SK-N-SH (cell line): ENCODE data around the gene CTRB1. TPM values are rescaled to one million over a fixed set of nuclear protein-coding genes. Genes with fewer than 3 reads are reported as not detected.
"Not testable (repeated sequence)": the region's sequence is repeated elsewhere in the genome, so short reads cannot be mapped to it uniquely, and the experiment has no call there.

Experiments used
- CTCF ChIA-PET: fragments of 300-600, 350-600 bp; formaldehyde crosslinking; extraction: SDS; loops from one replicate; lab custom pipeline; 2021; lab: Yijun Ruan, JAX
- POLR2A ChIA-PET: fragments of 350-600 bp; sonication (Branson Sonifier 250); formaldehyde crosslinking; extraction: SDS; loops from one replicate; lab custom pipeline; 2020; ENCODE audit warnings: antibody characterized with exemption, inconsistent platforms; lab: Yijun Ruan, JAX
- DNase-seq: peaks from one replicate; pipeline ENCODE4 v3.0.0; 2012
- H2AFZ ChIP-seq: fragments of 200-600 bp; sonication (generic); 2 replicates; pipeline ENCODE4 v1.8.1; 2016; ENCODE audit warnings: antibody characterized with exemption, mild to moderate bottlenecking, low read depth
- H3F3A ChIP-seq: fragments of 200-600 bp; sonication (generic); replicated peaks from 2 replicates; pipeline ENCODE3; 2016; ENCODE audit warnings: antibody characterized with exemption, mild to moderate bottlenecking; ENCODE audit not compliant: insufficient read depth
- H3K27ac ChIP-seq, 2 experiments: fragments of 200-500 bp in 1 of 2; fragments of 200-600 bp in 1 of 2; sonication (Bioruptor generic) in 1 of 2; sonication (generic), shearing (Covaris generic) in 1 of 2; 2 replicates each; pipeline versions ENCODE4 v1.5.1 to v1.6.1; 2014 to 2016; ENCODE audit warnings: low read depth in 2 of 2, inconsistent platforms in 1 of 2, low read length in 1 of 2, mild to moderate bottlenecking in 1 of 2, mixed read lengths in 1 of 2
- H3K27me3 ChIP-seq: fragments of 200-600 bp; sonication (generic), shearing (Covaris generic); 2 replicates; pipeline ENCODE4 v1.6.1; 2016; ENCODE audit warnings: mixed run types; ENCODE audit not compliant: insufficient read depth
- H3K36me3 ChIP-seq, 2 experiments: fragments of 200-500 bp in 1 of 2; fragments of 200-600 bp in 1 of 2; sonication (Bioruptor generic) in 1 of 2; sonication (generic) in 1 of 2; replicated peaks in 1 of 2; 2 replicates each; pipeline versions ENCODE3 to v1.5.1; 2014 to 2016; ENCODE audit warnings: low read length in 1 of 2, mild to moderate bottlenecking in 1 of 2; ENCODE audit not compliant: insufficient read depth in 2 of 2, control insufficient read depth in 1 of 2
- H3K4me1 ChIP-seq, 2 experiments: fragments of 200-500 bp in 1 of 2; fragments of 200-600 bp in 1 of 2; sonication (Bioruptor generic) in 1 of 2; sonication (generic), shearing (Covaris generic) in 1 of 2; 2 replicates each; pipeline versions ENCODE4 v1.5.1 to v1.6.1; 2014 to 2016; ENCODE audit warnings: low read depth in 1 of 2, low read length in 1 of 2, mixed run types in 1 of 2; ENCODE audit not compliant: insufficient read depth in 2 of 2, control insufficient read depth in 1 of 2
- H3K4me2 ChIP-seq: fragments of 200-600 bp; sonication (generic), shearing (Covaris generic); 2 replicates; pipeline ENCODE4 v1.6.1; 2017; ENCODE audit warnings: mixed run types
- H3K4me3 ChIP-seq, 2 experiments: fragments of 200-500 bp in 1 of 2; fragments of 200-600 bp in 1 of 2; sonication (Bioruptor generic) in 1 of 2; sonication (generic), shearing (Covaris generic) in 1 of 2; 2 replicates each; pipeline versions ENCODE4 v1.5.1 to v1.8.1; 2014 to 2016; ENCODE audit warnings: low read depth in 2 of 2, inconsistent platforms in 1 of 2, low read length in 1 of 2, mild to moderate bottlenecking in 1 of 2, mixed read lengths in 1 of 2, moderate library complexity in 1 of 2
- H3K79me2 ChIP-seq: fragments of 200-600 bp; sonication (generic); 2 replicates; pipeline ENCODE4 v1.8.1; 2017; ENCODE audit warnings: mild to moderate bottlenecking; ENCODE audit not compliant: insufficient read depth
- H3K9ac ChIP-seq: fragments of 200-600 bp; sonication (generic); 2 replicates; pipeline ENCODE4 v1.6.1; 2017; ENCODE audit warnings: mixed run types
- H3K9me2 ChIP-seq: fragments of 200-600 bp; sonication (generic); 2 replicates; pipeline ENCODE4 v1.6.1; 2017; ENCODE audit warnings: mixed run types
- H3K9me3 ChIP-seq: fragments of 200-600 bp; sonication (generic); 2 replicates; pipeline ENCODE4 v1.6.1; 2017; ENCODE audit warnings: mixed run types, mild to moderate bottlenecking, moderate library complexity
- H4K20me1 ChIP-seq: fragments of 200-600 bp; sonication (generic); 2 replicates; pipeline ENCODE4 v1.6.1; 2017; ENCODE audit warnings: mild to moderate bottlenecking, mixed run types; ENCODE audit not compliant: insufficient read depth
- CHD2 ChIP-seq: fragments of 150-350 bp; IDR thresholded peaks from 2 replicates; pipeline ENCODE4 v1.6.1; 2018; ENCODE audit warnings: low read length; ENCODE audit not compliant: partially characterized antibody
- ELF1 ChIP-seq: IDR thresholded peaks from 2 replicates; pipeline ENCODE4 v1.4.0; 2012
- EP300 ChIP-seq, 2 experiments: IDR thresholded peaks; 2 replicates each; pipeline versions ENCODE4 v1.4.0 to v1.6.1; 2012; ENCODE audit warnings: borderline replicate concordance in 1 of 2, low read depth in 1 of 2, low read length in 1 of 2
- FOXM1 ChIP-seq: IDR thresholded peaks from 2 replicates; pipeline ENCODE4 v1.4.0; 2012; ENCODE audit warnings: low read depth, mild to moderate bottlenecking
- IRF3 ChIP-seq: fragments of 150-350 bp; IDR thresholded peaks from 2 replicates; pipeline ENCODE4 v1.6.1; 2016; ENCODE audit warnings: mild to moderate bottlenecking, low read depth, low read length
- JUND ChIP-seq: IDR thresholded peaks from 2 replicates; pipeline ENCODE4 v1.4.0; 2012
- MAX ChIP-seq: IDR thresholded peaks from 2 replicates; pipeline ENCODE4 v1.4.0; 2012; ENCODE audit warnings: low read depth
- MXI1 ChIP-seq: IDR thresholded peaks from 2 replicates; pipeline ENCODE4 v1.6.1; 2012; ENCODE audit warnings: mild to moderate bottlenecking, low read depth, low read length, improper control_type of control experiment
- NRF1 ChIP-seq: IDR thresholded peaks from 2 replicates; pipeline ENCODE4 v1.6.1; 2012; ENCODE audit warnings: low read depth, mild to moderate bottlenecking, low read length
- PBX3 ChIP-seq: IDR thresholded peaks from 2 replicates; pipeline ENCODE4; 2012
- RCOR1 ChIP-seq: fragments of 150-350 bp; IDR thresholded peaks from 2 replicates; pipeline ENCODE4 v1.6.1; 2017; ENCODE audit warnings: antibody characterized with exemption, low read length
- TAF1 ChIP-seq: IDR thresholded peaks from 2 replicates; pipeline ENCODE4 v1.6.1; 2012; ENCODE audit warnings: low read depth, mild to moderate bottlenecking, low read length, moderate library complexity, borderline replicate concordance
- TEAD4 ChIP-seq: IDR thresholded peaks from 2 replicates; pipeline ENCODE4 v1.4.0; 2012; ENCODE audit warnings: mild to moderate bottlenecking, borderline replicate concordance; ENCODE audit not compliant: insufficient read depth
- WGBS: methylation state at CpG from one replicate; pipeline ENCODE4 v1.1.6; 2017; ENCODE audit warnings: low lambda C conversion rate; 5-methylcytosine and 5-hydroxymethylcytosine counted together
- polyA plus RNA-seq, 3 experiments: library from polyadenylated mRNA; depleted of rRNA; stranded (reverse); fragments of >200 nt; gene quantifications; 2 replicates each; pipeline ENCODE4 v1.2.3, GENCODE V29; 2012

CTRB1 gene
- polyA plus RNA-seq, 1 of the 3 experiments (the other 2 are of a cell fraction), result not detected

GRCh38 chr16:75204905-75205304 is 13.9 kb upstream of the CTRB1 start:
- H3K4me1 ChIP-seq, H3K27ac ChIP-seq, H3K79me2 ChIP-seq, H4K20me1 ChIP-seq, H3K9me3 ChIP-seq, H3K36me3 ChIP-seq, POLR2A ChIA-PET, H2AFZ ChIP-seq, H3K27me3 ChIP-seq, H3K9me2 ChIP-seq, H3K9ac ChIP-seq, H3F3A ChIP-seq, DNase-seq, H3K4me2 ChIP-seq, H3K4me3 ChIP-seq: not testable (repeated sequence)
- no CpG with 5 or more reads among the region's 20 CpGs for WGBS
- CTCF ChIA-PET, result interaction anchor here (1.1 to 1.8 kb wide), 2 partner anchors 29 to 35 kb away, joined by 3 to 8 read pairs; no protein-coding TSS in a partner anchor

GRCh38 chr16:75205438-75205837 is 13.3 kb upstream of the CTRB1 start:
- H2AFZ ChIP-seq, H3F3A ChIP-seq, POLR2A ChIA-PET, H3K79me2 ChIP-seq, H3K9me2 ChIP-seq, CTCF ChIA-PET, DNase-seq, H3K27ac ChIP-seq, H3K4me1 ChIP-seq, H3K27me3 ChIP-seq, H3K4me2 ChIP-seq, H3K9ac ChIP-seq, H3K36me3 ChIP-seq, H3K4me3 ChIP-seq, H4K20me1 ChIP-seq, H3K9me3 ChIP-seq: not testable (repeated sequence)
- WGBS, result 69% methylated on average over 7 of the region's 19 CpGs

GRCh38 chr16:75205961-75206748 is 12.6 kb upstream of the CTRB1 start:
- WGBS, result 95% methylated on average over 8 of the region's 25 CpGs
- POLR2A ChIA-PET, H3K4me1 ChIP-seq: not testable (repeated sequence)

GRCh38 chr16:75206749-75207451 is 11.9 kb upstream of the CTRB1 start, which contains the start of gene CTRB2:
CTRB2 (minus strand) TSS chr16:75207161; CDS start chr16:75207141, 20 bp downstream.
- no peaks in the 10 kb centered on the region for H4K20me1 ChIP-seq
- H3K36me3 ChIP-seq, result no peaks in the 10 kb centered on the region
- no peaks in the 10 kb centered on the region for H3K27me3 ChIP-seq
- no peaks in the 10 kb centered on the region for H3F3A ChIP-seq
- no peaks in the 10 kb centered on the region for H3K9me2 ChIP-seq
- ChIA-PET CTCF (interaction anchor here (1.1 kb wide), 1 partner anchor 257 kb away, joined by 3 read pairs; the partner anchor contains the start of gene TMEM170A), POLR2A (no interaction called here)
- DNase-seq, result no peak
- 91% methylated on average over 11 of the region's 24 CpGs for WGBS
- H3K4me1 ChIP-seq, result no peaks in the 10 kb centered on the region
- no peak within 1 kb of the TSS for H3K9ac ChIP-seq
- no peak within 1 kb of the TSS for H3K27ac ChIP-seq
- no peaks in the 10 kb centered on the region for H3K79me2 ChIP-seq
- no peaks in the 10 kb centered on the region for H3K9me3 ChIP-seq
- no peak within 1 kb of the TSS for H3K4me2 ChIP-seq
- no peak within 1 kb of the TSS for H3K4me3 ChIP-seq
- no peak within 1 kb of the TSS for H2AFZ ChIP-seq
- TF ChIP-seq CHD2 (no peak), JUND (no peak), MXI1 (no peak), TEAD4 (no peak), MAX (no peak), ELF1 (no peak), FOXM1 (no peak), PBX3 (no peak), TAF1 (no peak), EP300 (IDR thresholded peaks at IDR 0.05; ENCODE audit: borderline replicate concordance in 1 of 2, low read depth in 1 of 2, low read length in 1 of 2) (no peak), RCOR1 (no peak), NRF1 (no peak), IRF3 (no peak)

More at GRCh38 chr16:75205961-75206748, 12.6 kb upstream of the CTRB1 start:
- H2AFZ ChIP-seq, DNase-seq, H3K4me3 ChIP-seq, H3K79me2 ChIP-seq, H3F3A ChIP-seq, H3K9ac ChIP-seq, H3K27ac ChIP-seq, H3K9me2 ChIP-seq, H3K9me3 ChIP-seq, H4K20me1 ChIP-seq, H3K36me3 ChIP-seq, H3K27me3 ChIP-seq, H3K4me2 ChIP-seq: not testable (repeated sequence)
- CTCF ChIA-PET, result interaction anchor here (0.8 to 1.1 kb wide), 2 partner anchors 27 to 258 kb away, joined by 3 read pairs; partner anchors contain the start of gene TMEM170A
